ENCODE data around the gene NAT8L. TPM values are rescaled to one million over a fixed set of nuclear protein-coding genes. Genes with fewer than 3 reads are reported as not detected.

Gene NAT8L
- total RNA-seq, 1 experiment from 2014 or later, result not detected

DNA sequence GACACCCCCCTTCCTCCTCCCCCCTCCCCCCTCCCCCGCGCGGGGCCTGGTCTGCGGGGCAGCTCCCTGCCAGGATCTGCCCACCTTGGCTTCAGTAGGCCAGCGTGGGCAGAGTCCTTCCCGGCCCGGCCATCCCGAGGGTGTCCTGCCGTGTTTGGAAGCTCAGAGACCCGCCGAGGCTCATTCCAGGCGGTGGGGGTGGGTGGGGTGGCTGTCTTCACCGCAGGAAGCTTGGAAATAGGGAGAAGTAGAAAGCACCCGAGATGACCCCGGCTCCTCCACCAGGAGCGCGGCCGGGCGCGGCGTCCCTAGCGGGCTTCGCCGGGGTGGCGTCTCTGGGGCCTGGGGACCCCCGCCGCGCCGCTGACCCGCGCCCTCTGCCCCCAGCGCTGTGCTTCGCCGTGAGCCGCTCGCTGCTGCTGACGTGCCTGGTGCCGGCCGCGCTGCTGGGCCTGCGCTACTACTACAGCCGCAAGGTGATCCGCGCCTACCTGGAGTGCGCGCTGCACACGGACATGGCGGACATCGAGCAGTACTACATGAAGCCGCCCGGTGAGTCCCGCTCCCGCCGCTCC is 1.6 kb downstream of the NAT8L start:
- Histone ChIP-seq H3K79me2 (ENCODE audit: low read length) (no peaks in the 10 kb centered on the region), H3K36me3 (ENCODE audit: insufficient read depth, low read length) (no peaks in the 10 kb centered on the region), H3K27ac (ENCODE audit: low read length) (no peak overlapping the region), H3K9me3 (ENCODE audit: low read length) (no peaks in the 10 kb centered on the region), H3K9me2 (replicated peaks; ENCODE audit: insufficient read depth, low read length) (no peaks in the 10 kb centered on the region), H3K4me2 (ENCODE audit: low read depth, low read length, poor library complexity, severe bottlenecking) (no peak overlapping the region), H4K20me1 (ENCODE audit: insufficient read depth, low read depth, low read length) (no peaks in the 10 kb centered on the region), H3K27me3 (ENCODE audit: low read length) (no peaks in the 10 kb centered on the region), H3K9ac (ENCODE audit: low read length) (no peak overlapping the region), H3K4me3 (ENCODE audit: low read length) (no peak overlapping the region), H2AFZ (ENCODE audit: low read length) (no peak overlapping the region), H3K4me1 (ENCODE audit: low read length) (no peaks in the 10 kb centered on the region)
- no peak for DNase-seq

DNA sequence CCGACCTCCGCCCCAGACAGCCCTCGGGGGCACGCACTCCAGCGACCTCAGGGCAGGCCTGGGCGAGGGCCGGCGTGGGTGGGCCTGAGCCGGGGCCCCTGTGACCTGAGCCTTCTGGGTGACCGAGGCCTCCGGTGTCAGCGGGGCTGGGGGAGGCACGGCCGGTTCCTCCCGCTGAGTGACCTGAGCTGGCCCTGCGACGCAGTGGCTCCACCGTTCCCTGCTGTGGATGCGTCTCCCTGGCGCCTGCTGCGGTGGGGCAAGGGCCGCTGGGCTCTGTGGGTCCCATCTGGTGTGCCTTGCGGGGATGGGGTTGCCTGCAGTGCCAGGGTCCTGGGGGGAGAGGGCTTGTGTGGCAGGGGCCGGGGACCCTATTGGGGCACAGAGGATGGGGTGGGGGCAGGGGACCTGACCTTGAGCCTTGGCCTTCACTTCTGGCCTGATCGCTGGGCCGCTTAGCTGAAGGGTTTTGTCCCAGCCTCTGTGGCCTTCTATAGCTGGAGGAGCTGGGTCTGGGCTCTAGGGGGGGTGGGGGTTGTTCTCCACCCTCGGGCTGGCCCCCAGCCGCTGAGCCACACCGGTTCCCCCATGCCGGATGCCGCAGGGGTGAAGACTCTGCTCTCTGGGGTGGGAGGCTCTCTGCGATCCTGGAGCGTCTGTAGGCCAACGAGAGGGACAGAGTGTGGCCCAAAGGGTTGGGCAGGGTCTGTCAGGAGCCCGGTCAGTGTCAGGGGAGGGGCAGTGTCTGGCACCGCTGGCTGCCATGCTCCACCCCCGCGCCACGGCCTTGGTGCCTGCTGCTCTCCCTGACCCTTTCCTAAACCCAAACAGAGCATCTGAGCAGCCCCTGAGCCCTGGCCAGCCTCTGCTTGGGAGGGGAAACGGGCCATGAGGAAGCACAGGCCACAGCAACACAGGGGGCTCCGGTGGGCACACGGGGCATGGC is 2.3 kb downstream of the NAT8L start:
- no peaks in the 10 kb centered on the region for H4K20me1 ChIP-seq (ENCODE audit: insufficient read depth, low read depth, low read length)
- H3K9me3 ChIP-seq (ENCODE audit: low read length), result no peaks in the 10 kb centered on the region
- no peak overlapping the region for H3K4me2 ChIP-seq (ENCODE audit: low read depth, low read length, poor library complexity, severe bottlenecking)
- H2AFZ ChIP-seq (ENCODE audit: low read length), result no peak overlapping the region
- no peak overlapping the region for H3K9ac ChIP-seq (ENCODE audit: low read length)
- no peaks in the 10 kb centered on the region for H3K4me1 ChIP-seq (ENCODE audit: low read length)
- no peaks in the 10 kb centered on the region for H3K79me2 ChIP-seq (ENCODE audit: low read length)
- no peak for DNase-seq
- no peaks in the 10 kb centered on the region for H3K36me3 ChIP-seq (ENCODE audit: insufficient read depth, low read length)
- H3K27ac ChIP-seq (ENCODE audit: low read length), result no peak overlapping the region
- no peaks in the 10 kb centered on the region for H3K27me3 ChIP-seq (ENCODE audit: low read length)
- no peaks in the 10 kb centered on the region for H3K9me2 ChIP-seq (replicated peaks; ENCODE audit: insufficient read depth, low read length)
- no peak overlapping the region for H3K4me3 ChIP-seq (ENCODE audit: low read length)

DNA sequence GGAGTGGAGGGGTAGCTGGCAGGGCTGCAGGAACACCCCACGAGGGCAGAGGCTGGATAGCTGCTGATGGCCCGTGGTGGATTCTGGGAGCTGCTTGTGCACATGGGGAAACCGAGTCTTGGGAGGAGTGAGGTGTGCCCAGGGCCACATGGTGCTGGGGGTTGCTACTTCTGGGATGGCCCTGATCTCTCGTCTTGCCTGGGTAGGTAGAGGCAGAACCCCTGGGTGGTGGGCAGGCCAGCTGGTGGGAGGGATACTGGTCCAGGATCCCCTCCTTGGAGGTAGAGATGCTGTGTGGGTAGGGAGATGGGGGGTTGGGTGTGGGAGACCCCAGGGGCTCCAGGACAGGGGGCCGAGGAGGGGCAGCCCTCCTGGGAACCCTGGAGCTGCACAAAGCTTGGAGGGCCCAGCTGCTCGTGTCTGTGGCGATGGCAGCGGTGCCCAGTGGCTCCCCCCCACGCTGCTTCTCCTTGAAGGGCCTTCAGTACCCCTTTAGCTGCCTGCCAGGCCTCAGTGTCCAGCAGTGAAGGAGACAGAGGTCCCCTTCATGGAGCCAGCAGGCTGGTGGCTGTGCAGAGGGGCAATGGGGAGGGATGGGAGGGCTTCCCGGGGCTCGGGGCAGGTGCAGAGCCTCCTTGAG is 3.2 kb downstream of the NAT8L start:
- Histone ChIP-seq H2AFZ (ENCODE audit: low read length) (no peak overlapping the region), H4K20me1 (ENCODE audit: insufficient read depth, low read depth, low read length) (no peaks in the 10 kb centered on the region), H3K36me3 (ENCODE audit: insufficient read depth, low read length) (no peaks in the 10 kb centered on the region), H3K27me3 (ENCODE audit: low read length) (no peaks in the 10 kb centered on the region), H3K79me2 (ENCODE audit: low read length) (no peaks in the 10 kb centered on the region), H3K4me1 (ENCODE audit: low read length) (no peaks in the 10 kb centered on the region), H3K27ac (ENCODE audit: low read length) (no peak overlapping the region), H3K9me2 (replicated peaks; ENCODE audit: insufficient read depth, low read length) (no peaks in the 10 kb centered on the region), H3K4me2 (ENCODE audit: low read depth, low read length, poor library complexity, severe bottlenecking) (no peak overlapping the region), H3K9me3 (ENCODE audit: low read length) (no peaks in the 10 kb centered on the region), H3K4me3 (ENCODE audit: low read length) (no peak overlapping the region), H3K9ac (ENCODE audit: low read length) (no peak overlapping the region)
- no peak for DNase-seq

DNA sequence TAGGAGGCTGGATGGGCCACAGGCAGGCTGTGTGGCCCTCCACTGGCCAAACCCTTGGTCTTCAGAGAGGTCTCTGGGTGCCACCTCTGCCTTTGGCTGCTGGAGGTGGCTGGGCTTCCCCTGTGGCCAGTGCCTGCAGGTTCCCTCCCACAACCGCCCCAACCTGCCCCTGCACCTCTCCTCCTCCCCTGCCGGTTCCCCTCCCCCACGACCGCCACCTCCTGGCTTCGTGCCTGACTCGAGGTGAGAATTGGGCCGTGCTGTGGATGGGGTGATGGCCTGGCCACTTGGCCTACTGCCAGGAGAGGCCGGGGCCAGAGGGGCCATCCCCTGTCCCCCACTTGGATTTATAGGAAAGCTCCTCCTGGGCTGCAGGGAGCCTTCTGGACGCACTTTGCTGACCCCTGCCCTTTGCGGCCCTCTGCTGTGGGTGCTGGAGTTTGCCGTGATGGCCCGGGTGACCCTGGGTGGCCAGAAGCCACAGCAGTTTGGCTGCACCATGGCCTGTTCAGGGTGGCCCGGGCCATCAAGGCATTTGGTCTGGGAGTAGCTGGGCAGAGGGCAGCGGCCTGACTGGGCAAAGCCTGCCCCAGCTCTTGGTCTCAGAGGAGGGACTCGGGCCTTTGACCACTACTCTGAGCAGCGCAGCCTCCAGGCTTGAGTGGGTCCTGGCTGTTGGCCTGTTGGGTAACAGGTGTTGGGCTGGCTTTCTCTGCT is 3.8 kb downstream of the NAT8L start:
- H3K4me2 ChIP-seq (ENCODE audit: low read depth, low read length, poor library complexity, severe bottlenecking), result no peak overlapping the region
- no peak for DNase-seq
- no peaks in the 10 kb centered on the region for H3K4me1 ChIP-seq (ENCODE audit: low read length)
- no peaks in the 10 kb centered on the region for H3K9me2 ChIP-seq (replicated peaks; ENCODE audit: insufficient read depth, low read length)
- no peaks in the 10 kb centered on the region for H3K9me3 ChIP-seq (ENCODE audit: low read length)
- H3K36me3 ChIP-seq (ENCODE audit: insufficient read depth, low read length), result no peaks in the 10 kb centered on the region
- no peaks in the 10 kb centered on the region for H3K27me3 ChIP-seq (ENCODE audit: low read length)
- H3K27ac ChIP-seq (ENCODE audit: low read length), result no peak overlapping the region
- no peak overlapping the region for H2AFZ ChIP-seq (ENCODE audit: low read length)
- H4K20me1 ChIP-seq (ENCODE audit: insufficient read depth, low read depth, low read length), result no peaks in the 10 kb centered on the region
- H3K9ac ChIP-seq (ENCODE audit: low read length), result no peak overlapping the region
- H3K4me3 ChIP-seq (ENCODE audit: low read length), result no peak overlapping the region
- no peaks in the 10 kb centered on the region for H3K79me2 ChIP-seq (ENCODE audit: low read length)

DNA sequence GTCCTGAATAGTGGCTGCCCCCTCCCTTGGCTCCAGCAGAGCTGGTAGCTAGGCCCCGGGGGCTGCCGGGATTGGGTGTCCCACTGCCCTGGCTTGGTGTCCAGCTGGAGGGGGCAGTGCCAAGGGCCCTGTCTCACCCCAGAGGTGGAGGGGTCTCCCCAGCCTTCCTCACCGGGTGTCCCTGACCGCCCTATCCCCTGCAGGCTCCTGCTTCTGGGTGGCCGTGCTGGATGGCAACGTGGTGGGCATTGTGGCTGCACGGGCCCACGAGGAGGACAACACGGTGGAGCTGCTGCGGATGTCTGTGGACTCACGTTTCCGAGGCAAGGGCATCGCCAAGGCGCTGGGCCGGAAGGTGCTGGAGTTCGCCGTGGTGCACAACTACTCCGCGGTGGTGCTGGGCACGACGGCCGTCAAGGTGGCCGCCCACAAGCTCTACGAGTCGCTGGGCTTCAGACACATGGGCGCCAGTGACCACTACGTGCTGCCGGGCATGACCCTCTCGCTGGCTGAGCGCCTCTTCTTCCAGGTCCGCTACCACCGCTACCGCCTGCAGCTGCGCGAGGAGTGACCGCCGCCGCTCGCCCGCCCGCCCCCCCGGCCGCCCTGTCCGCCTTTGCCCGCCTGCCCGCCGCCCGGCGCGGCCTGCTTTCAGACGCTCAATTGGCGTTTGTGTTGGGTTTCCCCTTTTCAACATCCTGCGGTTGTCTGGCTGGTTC is 4.6 kb downstream of the NAT8L start:
- Histone ChIP-seq H3K9me2 (replicated peaks; ENCODE audit: insufficient read depth, low read length) (no peaks in the 10 kb centered on the region), H3K36me3 (ENCODE audit: insufficient read depth, low read length) (no peaks in the 10 kb centered on the region), H3K27ac (ENCODE audit: low read length) (no peak overlapping the region), H3K9ac (ENCODE audit: low read length) (no peak overlapping the region), H3K27me3 (ENCODE audit: low read length) (no peaks in the 10 kb centered on the region), H3K4me3 (ENCODE audit: low read length) (no peak overlapping the region), H3K79me2 (ENCODE audit: low read length) (no peaks in the 10 kb centered on the region), H3K4me1 (ENCODE audit: low read length) (no peaks in the 10 kb centered on the region), H4K20me1 (ENCODE audit: insufficient read depth, low read depth, low read length) (no peaks in the 10 kb centered on the region), H2AFZ (ENCODE audit: low read length) (no peak overlapping the region), H3K4me2 (ENCODE audit: low read depth, low read length, poor library complexity, severe bottlenecking) (no peak overlapping the region), H3K9me3 (ENCODE audit: low read length) (no peaks in the 10 kb centered on the region)
- no peak for DNase-seq

DNA sequence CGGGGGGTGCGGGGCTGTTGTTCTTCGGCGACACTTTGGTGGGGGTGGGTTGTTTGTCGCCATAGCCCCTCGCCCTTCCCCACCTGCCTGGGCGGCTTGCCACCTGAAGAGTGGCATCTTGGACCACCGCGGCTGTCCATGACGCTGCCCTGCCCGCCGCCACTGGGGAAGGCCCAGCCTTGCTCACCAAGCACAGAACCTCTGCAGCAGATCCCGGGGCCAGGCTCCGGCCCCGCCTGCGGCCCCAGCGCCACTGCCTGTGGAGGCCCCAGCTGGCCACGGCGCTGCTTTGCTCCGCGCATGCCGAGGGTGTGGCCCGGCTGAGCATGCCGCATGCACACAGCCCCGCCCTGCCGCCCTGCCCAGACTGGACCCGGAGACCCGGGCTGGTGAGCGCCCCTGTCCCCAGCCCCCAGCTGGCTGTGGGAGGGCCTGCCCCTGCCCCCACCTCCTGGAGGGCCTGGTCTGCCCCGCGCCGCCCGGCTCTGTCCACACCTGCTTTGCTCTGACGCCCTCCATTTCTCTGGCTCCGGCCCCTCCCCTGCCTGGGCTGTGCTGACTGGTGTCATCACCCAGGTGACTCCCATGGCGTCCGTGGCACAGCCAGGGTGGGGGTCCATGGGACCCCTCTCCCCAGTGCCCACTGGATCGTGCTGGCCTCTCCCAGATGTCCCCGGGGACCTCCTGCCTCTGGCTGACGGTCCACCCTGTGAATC is 5.3 kb downstream of the NAT8L start:
- no peak for DNase-seq
- Histone ChIP-seq H3K4me3 (ENCODE audit: low read length) (no peak overlapping the region), H3K79me2 (ENCODE audit: low read length) (no peaks in the 10 kb centered on the region), H3K4me1 (ENCODE audit: low read length) (no peaks in the 10 kb centered on the region), H3K9me2 (replicated peaks; ENCODE audit: insufficient read depth, low read length) (no peaks in the 10 kb centered on the region), H3K36me3 (ENCODE audit: insufficient read depth, low read length) (no peaks in the 10 kb centered on the region), H3K9ac (ENCODE audit: low read length) (no peak overlapping the region), H3K4me2 (ENCODE audit: low read depth, low read length, poor library complexity, severe bottlenecking) (no peak overlapping the region), H3K27ac (ENCODE audit: low read length) (no peak overlapping the region), H4K20me1 (ENCODE audit: insufficient read depth, low read depth, low read length) (no peaks in the 10 kb centered on the region), H3K9me3 (ENCODE audit: low read length) (no peaks in the 10 kb centered on the region), H2AFZ (ENCODE audit: low read length) (no peak overlapping the region), H3K27me3 (ENCODE audit: low read length) (no peaks in the 10 kb centered on the region)

DNA sequence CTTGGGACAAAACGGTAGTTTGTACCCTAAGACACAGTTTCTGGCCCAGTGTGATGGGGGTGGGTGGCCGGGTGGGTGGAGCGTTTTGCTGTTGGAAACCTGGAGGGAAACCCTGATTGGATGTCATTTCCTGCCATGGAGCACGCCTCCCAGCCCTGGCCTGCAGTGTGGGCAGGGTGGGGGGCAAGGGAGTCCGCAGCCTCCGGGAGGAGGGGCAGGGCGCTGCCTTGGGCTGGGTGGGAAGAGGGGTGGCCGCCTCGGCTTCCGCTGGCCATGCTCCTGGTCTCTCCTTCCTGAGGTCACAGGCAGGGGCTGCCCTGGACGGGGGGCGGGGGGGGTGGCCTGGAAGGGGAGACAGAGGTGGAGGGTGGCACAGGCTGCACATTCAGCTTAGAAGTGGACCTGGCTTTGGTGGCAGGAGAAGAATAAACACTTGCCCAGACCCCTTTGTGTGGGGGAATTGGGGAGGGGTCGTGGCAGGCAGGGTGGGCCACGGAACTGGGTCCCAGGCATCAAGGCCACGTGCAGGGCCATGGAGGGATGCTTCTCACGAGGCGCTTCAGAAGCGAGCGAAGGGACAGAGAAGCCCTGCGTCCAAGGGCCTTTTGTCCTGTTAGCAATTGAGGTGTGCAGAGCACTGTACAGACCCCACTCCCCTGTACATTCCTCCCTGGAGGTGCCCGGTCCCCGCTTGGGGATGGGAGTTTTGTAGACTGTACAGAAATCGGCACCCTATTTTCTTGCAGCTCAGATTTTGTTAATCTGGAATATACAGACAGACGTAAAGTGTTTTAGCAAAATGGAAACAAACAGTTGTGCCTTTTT is 6.2 kb downstream of the NAT8L start:
- Histone ChIP-seq H3K4me3 (ENCODE audit: low read length) (no peak overlapping the region), H3K79me2 (ENCODE audit: low read length) (no peaks in the 10 kb centered on the region), H3K36me3 (ENCODE audit: insufficient read depth, low read length) (no peaks in the 10 kb centered on the region), H3K4me2 (ENCODE audit: low read depth, low read length, poor library complexity, severe bottlenecking) (no peak overlapping the region), H3K9me2 (replicated peaks; ENCODE audit: insufficient read depth, low read length) (no peaks in the 10 kb centered on the region), H3K9me3 (ENCODE audit: low read length) (no peaks in the 10 kb centered on the region), H4K20me1 (ENCODE audit: insufficient read depth, low read depth, low read length) (no peaks in the 10 kb centered on the region), H2AFZ (ENCODE audit: low read length) (no peak overlapping the region), H3K9ac (ENCODE audit: low read length) (no peak overlapping the region), H3K27me3 (ENCODE audit: low read length) (no peaks in the 10 kb centered on the region), H3K4me1 (ENCODE audit: low read length) (no peaks in the 10 kb centered on the region), H3K27ac (ENCODE audit: low read length) (no peak overlapping the region)
- DNase-seq, result no peak
